OCI-LY1 (cell line): Measurements from ENCODE around the gene MYH14.

ENCODE experiments used
- CTCF ChIP-seq: fragments of 200-600 bp; sonication (generic), shearing (Covaris generic); IDR thresholded peaks from 2 replicates; pipeline ENCODE4 v1.5.1; 2017; ENCODE audit warnings: mild to moderate bottlenecking, antibody characterized with exemption, low read length, moderate library complexity, mixed read lengths
- EZH2 ChIP-seq: fragments of 200-600 bp; sonication (generic), shearing (Covaris generic); IDR thresholded peaks from 2 replicates; pipeline ENCODE4 v1.8.0; 2017; ENCODE audit warnings: borderline replicate concordance, mixed run types, mild to moderate bottlenecking, antibody characterized with exemption, low read length, moderate library complexity, mixed read lengths

GRCh38 chr19:50340331-50340730 lies 136.9 kb downstream of the MYH14 start:
- TF ChIP-seq CTCF (no peak), EZH2 (no peak)
